Ovary (tissue), 9 donors: ENCODE measurements around the gene SLFN12. TPM values are rescaled to one million over a fixed set of nuclear protein-coding genes. Genes with fewer than 3 reads are reported as not detected.
"Not testable (repeated sequence)": the region's sequence is repeated elsewhere in the genome, so short reads cannot be mapped to it uniquely, and the experiment has no call there.

Experiments used
- DNase-seq, 5 donors: peaks; one replicate each; pipeline ENCODE4 v3.0.0-alpha.2; 2019 to 2020
- H3K27ac ChIP-seq, 2 donors: fragments of 200-600 bp; one replicate each; pipeline versions ENCODE4 v1.5.1 to v1.8.0; 2019 to 2022
- H3K27me3 ChIP-seq: fragments of 200-600 bp; one replicate; pipeline ENCODE4 v1.8.0; 2022
- H3K36me3 ChIP-seq: fragments of 200-600 bp; sonication (generic); one replicate; pipeline ENCODE4 v1.5.1; 2019
- H3K4me1 ChIP-seq: one replicate; pipeline ENCODE4 v1.8.1; 2013; ENCODE audit warnings: mild to moderate bottlenecking, moderate library complexity; ENCODE audit not compliant: insufficient read depth
- H3K4me3 ChIP-seq: fragments of 200-600 bp; sonication (generic); one replicate; pipeline ENCODE4 v1.5.1; 2017
- H3K9me3 ChIP-seq, 2 donors: fragments of 200-600 bp in 1 of 2; sonication (generic) in 1 of 2; one replicate each; pipeline versions ENCODE4 v1.5.1 to v1.8.1; 2013 to 2019; ENCODE audit warnings: mild to moderate bottlenecking in 1 of 2, moderate library complexity in 1 of 2
- CTCF ChIP-seq, 3 donors: fragments of 450-650 bp in 2 of 3; fragments of 200-600 bp in 1 of 3; IDR thresholded peaks; one replicate each; pipeline versions ENCODE4 v1.5.1 to v1.8.0; 2016 to 2022; ENCODE audit warnings: antibody characterized with exemption in 3 of 3, mild to moderate bottlenecking in 1 of 3
- EP300 ChIP-seq: sonication (generic); formaldehyde crosslinking; IDR thresholded peaks from one replicate; pipeline ENCODE4 v1.6.1; 2017; ENCODE audit warnings: antibody characterized with exemption
- POLR2A ChIP-seq: fragments of 450-650 bp; IDR thresholded peaks from one replicate; pipeline ENCODE4 v1.6.1; 2017; ENCODE audit warnings: antibody characterized with exemption, mild to moderate bottlenecking, moderate library complexity
- WGBS, 3 donors: extraction: QIAGEN DNeasy Blood & Tissue Kit in 1 of 3; methylation state at CpG; one replicate each; pipeline versions ENCODE4 v1.1.5 to v1.1.7; 2013 to 2017; 5-methylcytosine and 5-hydroxymethylcytosine counted together
- intact Hi-C, 4 donors: fragments of 100-400 bp; cut with DNase I; formaldehyde crosslinking; loops; one replicate each; pipeline versions ENCODE4 v1.11.0 to v1.15.1; 2022 to 2023
- polyA plus RNA-seq, 2 donors: library from polyadenylated mRNA; stranded (reverse); fragments of 200-250 nt in 1 of 2; fragments of 350-450 nt in 1 of 2; fragmentation: Illumina TruSeq in 1 of 2; extraction: RNeasy Lipid Tissue Mini Kit (QIAGEN cat#74804) in 1 of 2; gene quantifications; one replicate each; pipeline ENCODE4 v1.2.3, GENCODE V29; 2013 to 2014
- total RNA-seq, 7 donors: library from RNA; depleted of rRNA in 2 of 7; stranded (reverse); fragments of >200 nt in 2 of 7; fragmentation: NEBNext Ultra II Directional in 3 of 7; extraction: Animal tissue kit (Norgen Biotek cat#: 25700) in 3 of 7; gene quantifications; one replicate each; pipeline versions ENCODE4 v1.1.0 to v1.2.4, GENCODE V29; 2016 to 2023
- donor health status: DM: no; HTN: no; CAD: no; lungs with moderate emphysema.
- donor health status: DM: no; HTN: no; CAD: no.
- donor health status: Bipolar disorder and iron deficiency.
- donor health status: DM: yes; HTN: yes; CAD: no.
- donor health status: DM: no; HTN: no; CAD: no.
- donor health status: DM: yes; HTN: yes; CAD: no.

SLFN12 gene
- total and polyA plus RNA-seq, 9 donors: 4.4 to 11.3 (median 7.8) TPM

- no peak for TF ChIP-seq EP300
- TF ChIP-seq POLR2A: no peak
- no peaks in the 10 kb centered on the region for H3K36me3 ChIP-seq
Measured at GRCh38 chr17:35416659-35417058, 15.6 kb downstream of the SLFN12 start.

GRCh38 chr17:35414707-35415106, 17.6 kb downstream of the SLFN12 start:
- H3K27me3 ChIP-seq, H3K4me3 ChIP-seq, H3K27ac ChIP-seq, H3K36me3 ChIP-seq, intact Hi-C loops, H3K9me3 ChIP-seq, DNase-seq, H3K4me1 ChIP-seq: not testable (repeated sequence)
- WGBS, 3 donors: 97 to 99% (median 98%) methylated on average over 2 of the region's 2 CpGs

More at GRCh38 chr17:35416659-35417058, 15.6 kb downstream of the SLFN12 start:
- H3K4me1 ChIP-seq: no peaks in the 10 kb centered on the region
- no peaks in the 10 kb centered on the region for H3K27me3 ChIP-seq
- peaks cover 0 to 4% of the 10 kb centered on the region in 2 donors for H3K9me3 ChIP-seq
- no peak overlapping the region for H3K4me3 ChIP-seq
- intact Hi-C loops: no loop called here
- WGBS, 3 donors: 95 to 98% (median 96%) methylated on average over 2 of the region's 2 CpGs
- DNase-seq: no peak
- no peak overlapping the region for H3K27ac ChIP-seq

- H3K36me3 ChIP-seq: no peaks in the 10 kb centered on the region
- H3K4me3 ChIP-seq: no peak overlapping the region
- no peak for TF ChIP-seq CTCF (IDR thresholded peaks at IDR 0.05)
- no peak for TF ChIP-seq EP300
- TF ChIP-seq POLR2A: no peak
- peaks cover 0 to 4% of the 10 kb centered on the region in 2 donors for H3K9me3 ChIP-seq
- no peak overlapping the region for H3K27ac ChIP-seq
- H3K4me1 ChIP-seq: no peaks in the 10 kb centered on the region
- WGBS, 3 donors: 94 to 100% (median 98%) methylated on average over 1 of the region's 1 CpG
- no peak for DNase-seq
- intact Hi-C loops: no loop called here
- H3K27me3 ChIP-seq: no peaks in the 10 kb centered on the region
Measured at GRCh38 chr17:35414247-35414646, 18.1 kb downstream of the SLFN12 start.

GRCh38 chr17:35407531-35407930, 24.8 kb downstream of the SLFN12 start:
- no peaks in the 10 kb centered on the region for H3K27me3 ChIP-seq
- intact Hi-C loops: no loop called here
- no peaks in the 10 kb centered on the region for H3K9me3 ChIP-seq
- H3K36me3 ChIP-seq: no peaks in the 10 kb centered on the region
- no peaks in the 10 kb centered on the region for H3K4me1 ChIP-seq
- DNase-seq: no peak
- no peak overlapping the region for H3K27ac ChIP-seq
- no peak overlapping the region for H3K4me3 ChIP-seq
- TF ChIP-seq EP300: no peak
- TF ChIP-seq CTCF (IDR thresholded peaks at IDR 0.05): no peak
- TF ChIP-seq POLR2A: no peak
- 85 to 89% (median 86%) methylated on average over 26 of the region's 26 CpGs for WGBS, 3 donors

GRCh38 chr17:35406568-35406967, 25.7 kb downstream of the SLFN12 start:
- TF ChIP-seq EP300: no peak

GRCh38 chr17:35404360-35404759, 27.9 kb downstream of the SLFN12 start:
- Histone ChIP-seq H3K27me3 (no peaks in the 10 kb centered on the region), H3K9me3 (no peaks in the 10 kb centered on the region), H3K27ac (no peak overlapping the region), H3K4me1 (no peaks in the 10 kb centered on the region), H3K4me3 (no peak overlapping the region), H3K36me3 (no peaks in the 10 kb centered on the region)
- TF ChIP-seq POLR2A (no peak), EP300 (no peak), CTCF (IDR thresholded peaks at IDR 0.05) (no peak)
- intact Hi-C loops: no loop called here
- no peak for DNase-seq
- WGBS, 3 donors: 87 to 90% (median 88%) methylated on average over 1 of the region's 1 CpG

More at GRCh38 chr17:35406568-35406967, 25.7 kb downstream of the SLFN12 start:
- intact Hi-C loops: no loop called here
- Histone ChIP-seq H3K27me3 (no peaks in the 10 kb centered on the region), H3K4me3 (no peak overlapping the region), H3K27ac (no peak overlapping the region), H3K4me1 (no peaks in the 10 kb centered on the region), H3K36me3 (no peaks in the 10 kb centered on the region), H3K9me3 (no peaks in the 10 kb centered on the region)
- 83 to 90% (median 87%) methylated on average over 1 of the region's 1 CpG for WGBS, 3 donors
- DNase-seq: no peak

GRCh38 chr17:35393783-35394182, 38.5 kb downstream of the SLFN12 start:
- DNase-seq, intact Hi-C loops, H3K27ac ChIP-seq, H3K4me3 ChIP-seq, H3K36me3 ChIP-seq, H3K27me3 ChIP-seq, H3K4me1 ChIP-seq, H3K9me3 ChIP-seq: not testable (repeated sequence)
- whole genome bisulfite sequencing, 3 donors: 91 to 93% (median 93%) methylated on average over 13 of the region's 13 CpGs
